Stimulated activated CD8-positive, alpha-beta memory T cell treated with anti-CD3 and anti-CD28 coated beads, Interleukin-12 subunit alpha, Interleukin-12 subunit beta, amount 100 ng/mL, for 24 hours (primary cell): ENCODE results near the gene THADA.

Experiments used
- DNase-seq: peaks from one replicate; pipeline ENCODE4 v3.0.0-alpha.2; 2020; ENCODE audit errors: extremely low read depth

Gene THADA

GRCh38 chr2:43276266-43276941 is 319.4 kb downstream of the THADA start:
- no peak for DNase-seq

GRCh38 chr2:43274721-43275120 is 321.1 kb downstream of the THADA start:
- DNase-seq = no peak

GRCh38 chr2:43274055-43274454 is 321.8 kb downstream of the THADA start:
- no peak for DNase-seq

- DNase-seq = no peak
Observed at GRCh38 chr2:43273529-43273928, 322.3 kb downstream of the THADA start.

GRCh38 chr2:43270930-43271615 is 324.8 kb downstream of the THADA start:
- no peak for DNase-seq

GRCh38 chr2:43270461-43270860 is 325.4 kb downstream of the THADA start:
- DNase-seq = no peak

- DNase-seq = no peak
Observed at GRCh38 chr2:43269706-43270105, 326.1 kb downstream of the THADA start.

GRCh38 chr2:43269074-43269572 is 326.7 kb downstream of the THADA start:
- DNase-seq = no peak

GRCh38 chr2:43268066-43268953 is 327.5 kb downstream of the THADA start:
- DNase-seq = no peak

- DNase-seq = no peak
Observed at GRCh38 chr2:43267381-43267780, 328.5 kb downstream of the THADA start.

- no peak for DNase-seq
Observed at GRCh38 chr2:43266711-43267111, 329.1 kb downstream of the THADA start.

GRCh38 chr2:43265421-43265820 is 330.4 kb downstream of the THADA start:
- DNase-seq = no peak

- DNase-seq = no peak
Observed at GRCh38 chr2:43265001-43265400, 330.8 kb downstream of the THADA start.

- DNase-seq = no peak
Observed at GRCh38 chr2:43262951-43263350, 332.9 kb downstream of the THADA start.

GRCh38 chr2:43262239-43262638 is 333.6 kb downstream of the THADA start:
- no peak for DNase-seq

GRCh38 chr2:43259512-43259911 is 336.3 kb downstream of the THADA start:
- DNase-seq = no peak

GRCh38 chr2:43258547-43259156 is 337.2 kb downstream of the THADA start:
- no peak for DNase-seq

GRCh38 chr2:43255296-43255910 is 340.4 kb downstream of the THADA start:
- no peak for DNase-seq

GRCh38 chr2:43254331-43254730 is 341.5 kb downstream of the THADA start:
- no peak for DNase-seq

- no peak for DNase-seq
Observed at GRCh38 chr2:43251171-43251731, 344.6 kb downstream of the THADA start.

- no peak for DNase-seq
Observed at GRCh38 chr2:43250015-43250414, 345.8 kb downstream of the THADA start.
